Fibroblast of lung (primary cell): ENCODE data around the gene ID1.

Experiments used
- CTCF ChIP-seq, 2 donors: IDR thresholded peaks in 1 of 2; conservative IDR thresholded peaks in 1 of 2; 1 replicate in 1 of 2; 2 replicates in 1 of 2; pipeline ENCODE4 v1.5.1; 2011 to 2012; ENCODE audit warnings: low read length in 2 of 2, control low read depth in 1 of 2, inconsistent platforms in 1 of 2, low read depth in 1 of 2, mild to moderate bottlenecking in 1 of 2
- EZH2 ChIP-seq: IDR thresholded peaks from 2 replicates; pipeline ENCODE4 v1.5.1; 2012; ENCODE audit warnings: low read length, control low read depth, mild to moderate bottlenecking; ENCODE audit errors: missing control alignments

- no peak for TF ChIP-seq CTCF (conservative IDR thresholded peaks at IDR 0.05 in 1 of 2, IDR thresholded peaks at IDR 0.05 in 1 of 2; ENCODE audit: low read depth in 1 of 2, low read length in 2 of 2)
- TF ChIP-seq EZH2: no peak
Observed at GRCh38 chr20:31565699-31566318, 39.3 kb upstream of the ID1 start.
